Astrocyte (in vitro differentiated cells and primary cell): ENCODE data around the gene VPS13C. TPM values are rescaled to one million over a fixed set of nuclear protein-coding genes. Genes with fewer than 3 reads are reported as not detected.
"Not testable (repeated sequence)": the region's sequence is repeated elsewhere in the genome, so short reads cannot be mapped to it uniquely, and the experiment has no call there.

ENCODE experiments used
- DNase-seq: peaks from one replicate; pipeline ENCODE4 v3.0.0-alpha.2; 2010; ENCODE audit warnings: low read depth
- FAIRE-seq: peaks from 2 replicates; lab custom pipeline; 2011; peaks lifted over from hg19 to GRCh38; lab: Jason Lieb, UNC
- H2AFZ ChIP-seq: 2 replicates; pipeline ENCODE4 v1.6.0; 2012; ENCODE audit warnings: low read depth, low read length, inconsistent platforms
- H3K27ac ChIP-seq: 2 replicates; pipeline ENCODE4 v1.5.1; 2011; ENCODE audit warnings: low read depth, low read length, inconsistent platforms
- H3K27me3 ChIP-seq: 2 replicates; pipeline ENCODE4 v1.6.0; 2011; ENCODE audit warnings: low read length, inconsistent platforms; ENCODE audit not compliant: insufficient read depth
- H3K36me3 ChIP-seq: 2 replicates; pipeline ENCODE4 v1.5.1; 2011; ENCODE audit warnings: low read length, inconsistent platforms; ENCODE audit not compliant: insufficient read depth
- H3K4me1 ChIP-seq: 2 replicates; pipeline ENCODE4 v1.5.1; 2011; ENCODE audit warnings: low read length, inconsistent platforms; ENCODE audit not compliant: insufficient read depth
- H3K4me2 ChIP-seq: 2 replicates; pipeline ENCODE4 v1.6.0; 2012; ENCODE audit warnings: low read length, inconsistent platforms
- H3K4me3 ChIP-seq: 2 replicates; pipeline ENCODE4 v1.5.1; 2011; ENCODE audit warnings: low read depth, mild to moderate bottlenecking, low read length, inconsistent platforms; ENCODE audit not compliant: insufficient read depth
- H3K79me2 ChIP-seq: 2 replicates; pipeline ENCODE4 v1.6.0; 2012; ENCODE audit warnings: mild to moderate bottlenecking, low read length, inconsistent platforms; ENCODE audit not compliant: insufficient read depth
- H3K9ac ChIP-seq: 2 replicates; pipeline ENCODE4 v1.6.0; 2012; ENCODE audit warnings: mild to moderate bottlenecking, low read length, inconsistent platforms
- H3K9me3 ChIP-seq: 2 replicates; pipeline ENCODE4 v1.5.1; 2012; ENCODE audit warnings: low read depth, mild to moderate bottlenecking, low read length, inconsistent platforms; ENCODE audit not compliant: insufficient read depth
- H4K20me1 ChIP-seq: 2 replicates; pipeline ENCODE4 v1.6.0; 2012; ENCODE audit warnings: low read length, inconsistent platforms; ENCODE audit not compliant: insufficient read depth
- H3K27ac Mint-ChIP-seq: one replicate; pipeline ENCODE4 v1.8.0; 2021; ENCODE audit warnings: mild to moderate bottlenecking, mixed read lengths; ENCODE audit not compliant: unreplicated experiment
- H3K27me3 Mint-ChIP-seq: one replicate; pipeline ENCODE4 v1.8.0; 2021; ENCODE audit warnings: low read depth, mixed read lengths; ENCODE audit not compliant: unreplicated experiment
- H3K36me3 Mint-ChIP-seq: one replicate; pipeline ENCODE4 v1.8.0; 2021; ENCODE audit warnings: low read depth, mixed read lengths; ENCODE audit not compliant: unreplicated experiment
- H3K4me1 Mint-ChIP-seq: one replicate; pipeline ENCODE4 v1.8.0; 2021; ENCODE audit warnings: low read depth, mixed read lengths; ENCODE audit not compliant: unreplicated experiment
- H3K4me3 Mint-ChIP-seq: one replicate; pipeline ENCODE4 v1.8.0; 2021; ENCODE audit warnings: mild to moderate bottlenecking, moderate library complexity, mixed read lengths; ENCODE audit not compliant: unreplicated experiment
- H3K9me3 Mint-ChIP-seq: one replicate; pipeline ENCODE4 v1.8.0; 2021; ENCODE audit warnings: mild to moderate bottlenecking, mixed read lengths; ENCODE audit not compliant: unreplicated experiment
- CTCF ChIP-seq: IDR thresholded peaks from 2 replicates; pipeline ENCODE4 v1.5.1; 2011; ENCODE audit warnings: low read depth, mild to moderate bottlenecking, inconsistent platforms, low read length, moderate library complexity; ENCODE audit not compliant: insufficient read depth
- EZH2 ChIP-seq: IDR thresholded peaks from 2 replicates; pipeline ENCODE4 v1.6.1; 2012; ENCODE audit warnings: mild to moderate bottlenecking, low read length, inconsistent platforms; ENCODE audit not compliant: insufficient read depth
- total RNA-seq: library from RNA; stranded (reverse); gene quantifications from 2 replicates; pipeline ENCODE4 v1.2.1, GENCODE V29; 2021

The VPS13C gene
- total RNA-seq, 1 donor from 2014 or later, result 35.4 TPM

- H3K27ac ChIP-seq, result no peak overlapping the region
- TF ChIP-seq EZH2 (no peak), CTCF (no peak)
- H3K36me3 Mint-ChIP-seq, result no peaks in the 10 kb centered on the region
- FAIRE-seq (no peak), DNase-seq (no peak)
- H3K79me2 ChIP-seq, result peaks cover 55% of the 10 kb centered on the region
- H3K4me1 Mint-ChIP-seq, result peaks cover 7% of the 10 kb centered on the region
- H3K4me3 ChIP-seq, result no peak overlapping the region
- H3K4me3 Mint-ChIP-seq, result no peak overlapping the region
- no peaks in the 10 kb centered on the region for H3K27me3 Mint-ChIP-seq
- H3K9me3 Mint-ChIP-seq, result no peaks in the 10 kb centered on the region
- no peak overlapping the region for H3K9ac ChIP-seq
- no peaks in the 10 kb centered on the region for H3K9me3 ChIP-seq
- peaks cover 37% of the 10 kb centered on the region for H4K20me1 ChIP-seq
- no peaks in the 10 kb centered on the region for H3K27me3 ChIP-seq
- no peaks in the 10 kb centered on the region for H3K36me3 ChIP-seq
- H3K27ac Mint-ChIP-seq, result no peak overlapping the region
- no peaks in the 10 kb centered on the region for H3K4me1 ChIP-seq
- no peak overlapping the region for H3K4me2 ChIP-seq
- no peak overlapping the region for H2AFZ ChIP-seq
Observed at GRCh38 chr15:62051166-62051565, 9.1 kb downstream of the VPS13C start.

DNA sequence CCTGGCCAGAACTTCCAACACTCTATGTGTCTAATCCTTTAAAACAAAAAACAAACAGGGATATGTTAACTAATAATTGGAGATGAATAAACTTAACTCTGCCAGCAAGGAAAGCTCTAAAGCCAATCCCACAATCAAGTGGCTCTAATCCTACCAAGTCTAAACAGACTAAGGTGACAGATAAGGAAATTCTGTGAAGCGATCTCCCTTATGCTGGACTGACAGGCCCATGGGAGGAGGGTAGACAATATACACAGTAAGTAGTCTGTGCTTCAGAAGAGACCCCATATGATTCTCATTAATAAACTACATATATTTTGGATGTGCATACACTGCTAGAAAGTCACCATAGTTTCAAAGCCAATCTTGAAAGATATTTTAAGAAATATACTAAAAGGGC is 10.1 kb downstream of the VPS13C start:
- H3K4me1 ChIP-seq, result no peaks in the 10 kb centered on the region
- Mint-ChIP-seq H3K27ac (no peak overlapping the region), H3K9me3 (no peaks in the 10 kb centered on the region), H3K4me1 (peaks cover 8% of the 10 kb centered on the region), H3K4me3 (no peak overlapping the region), H3K36me3 (no peaks in the 10 kb centered on the region), H3K27me3 (no peaks in the 10 kb centered on the region)
- H3K27ac ChIP-seq, result no peak overlapping the region
- no peak overlapping the region for H3K9ac ChIP-seq
- H3K79me2 ChIP-seq, result peaks cover 55% of the 10 kb centered on the region
- H4K20me1 ChIP-seq, result peaks cover 39% of the 10 kb centered on the region
- no peak for DNase-seq
- TF ChIP-seq CTCF, result no peak
- TF ChIP-seq EZH2, result no peak
- no peak overlapping the region for H2AFZ ChIP-seq
- H3K27me3 ChIP-seq, result no peaks in the 10 kb centered on the region
- no peak for FAIRE-seq
- H3K4me3 ChIP-seq, result no peak overlapping the region
- H3K9me3 ChIP-seq, result no peaks in the 10 kb centered on the region
- no peak overlapping the region for H3K4me2 ChIP-seq
- no peaks in the 10 kb centered on the region for H3K36me3 ChIP-seq

GRCh38 chr15:62048254-62048653 is 12.0 kb downstream of the VPS13C start:
- not testable (repeated sequence) for H3K27ac ChIP-seq, H2AFZ ChIP-seq, DNase-seq, H3K4me2 ChIP-seq, H3K4me3 Mint-ChIP-seq, H3K4me3 ChIP-seq, H3K36me3 Mint-ChIP-seq, H3K27ac Mint-ChIP-seq, FAIRE-seq, H3K9me3 ChIP-seq, H3K4me1 ChIP-seq, H3K36me3 ChIP-seq, H3K4me1 Mint-ChIP-seq, H3K9me3 Mint-ChIP-seq, H3K9ac ChIP-seq, H3K27me3 Mint-ChIP-seq, H3K27me3 ChIP-seq
- H4K20me1 ChIP-seq, result peaks cover 31% of the 10 kb centered on the region
- H3K79me2 ChIP-seq, result peaks cover 38% of the 10 kb centered on the region
